HL-60/S4 treated with retinoic acid at 250 ng/mL for 4 days and 3 days (cell line): ENCODE measurements around the gene TRIM7.
"Not testable (repeated sequence)": the region's sequence is repeated elsewhere in the genome, so short reads cannot be mapped to it uniquely, and the experiment has no call there.

ENCODE experiments used
- in situ Hi-C: fragments of 300-500 bp; cut with MboI; formaldehyde crosslinking; loops from 2 replicates; pipeline ENCODE4 v1.7.0; 2022; ENCODE audit warnings: low sequenced_read_pairs

TRIM7 gene

DNA sequence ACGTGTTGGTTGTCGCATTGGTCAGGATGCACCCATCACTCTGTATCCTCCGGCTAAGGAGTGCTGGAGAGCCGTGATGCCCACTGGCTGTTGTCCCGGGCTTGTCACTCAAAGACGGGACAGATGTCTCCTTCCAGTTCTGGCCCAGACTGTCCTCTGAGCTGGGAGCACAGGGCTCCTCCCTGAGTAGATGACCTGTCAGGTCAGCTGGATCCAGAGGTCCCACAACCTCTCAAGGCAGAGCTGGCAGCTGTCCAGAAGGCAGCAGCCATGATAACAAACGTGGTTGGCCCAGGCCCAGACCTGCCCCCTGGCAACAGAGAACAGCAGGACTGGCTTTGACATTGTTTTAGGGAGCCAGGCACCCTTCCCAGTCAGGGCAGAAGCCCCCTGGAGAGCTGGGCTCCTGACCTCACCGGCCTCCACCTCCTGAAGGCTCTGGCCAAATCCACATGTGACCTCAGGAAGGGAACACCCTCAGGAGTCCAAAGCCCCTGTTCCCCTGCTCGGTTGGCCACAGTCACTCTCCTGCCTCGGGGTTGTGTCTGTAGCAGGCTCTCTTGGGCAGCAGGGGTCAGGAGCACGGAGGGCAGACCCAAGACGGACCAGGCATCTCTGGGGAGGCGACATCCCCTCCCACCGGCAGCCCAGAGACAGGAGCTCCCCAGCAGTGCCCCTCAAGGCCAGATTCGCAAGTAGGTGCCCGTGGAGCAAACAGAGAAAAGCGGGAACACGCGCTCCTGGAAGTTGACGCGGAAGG lies 10.3 kb downstream of the TRIM7 start:
- in situ Hi-C loops: no loop called here

DNA sequence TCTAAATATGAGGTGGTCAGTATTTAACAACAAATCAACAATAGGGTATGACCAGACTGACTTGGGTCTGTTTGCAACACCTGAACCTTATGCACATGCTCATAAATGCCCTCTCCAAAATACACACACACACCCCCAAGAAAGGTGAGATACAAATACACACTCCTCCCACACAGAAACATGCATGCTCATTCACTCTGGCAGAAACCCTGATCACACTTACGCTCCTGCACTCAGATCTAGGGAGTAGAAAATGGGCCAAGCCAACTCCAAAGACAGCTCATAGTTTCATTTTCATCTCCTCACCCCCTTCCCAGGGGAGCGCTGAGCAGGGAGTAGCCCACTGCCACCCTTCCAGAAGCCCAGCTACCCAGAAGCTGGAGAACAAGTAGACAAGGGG lies 11.3 kb downstream of the TRIM7 start:
- in situ Hi-C loops: no loop called here

DNA sequence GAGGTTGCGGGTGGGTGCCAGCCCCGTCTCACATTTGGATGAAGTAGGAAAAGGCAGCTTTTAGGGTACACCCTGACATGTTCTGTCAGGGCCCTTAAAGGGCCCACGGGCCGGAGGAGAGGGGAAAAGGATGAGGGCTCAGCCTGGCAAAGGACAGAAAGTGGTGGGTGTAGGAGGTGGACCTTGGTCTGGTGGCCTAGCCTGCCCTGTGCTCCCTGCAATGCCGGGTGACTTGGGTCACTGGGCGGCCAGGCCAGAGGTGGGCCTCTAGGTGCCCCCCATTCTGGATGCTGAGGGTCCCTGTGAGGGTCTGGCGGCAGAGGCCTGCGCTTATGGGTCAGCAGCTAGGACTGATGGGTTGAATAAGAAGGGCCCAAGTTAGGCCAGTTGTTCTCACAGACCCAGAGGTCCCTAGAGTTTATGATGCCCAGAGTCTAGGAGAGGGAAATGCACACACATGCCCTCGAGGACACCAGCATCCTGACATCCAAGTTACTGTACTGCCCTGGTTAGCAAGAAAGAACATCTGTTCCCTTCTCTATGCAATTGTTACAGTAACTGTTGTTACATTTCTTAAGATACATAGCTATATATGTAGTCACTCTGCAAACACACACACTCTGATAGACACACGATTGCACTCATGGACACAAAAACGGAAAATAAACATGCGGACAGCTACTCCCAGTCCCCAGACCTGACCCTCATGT lies 12.5 kb downstream of the TRIM7 start:
- in situ Hi-C loops: no loop called here

DNA sequence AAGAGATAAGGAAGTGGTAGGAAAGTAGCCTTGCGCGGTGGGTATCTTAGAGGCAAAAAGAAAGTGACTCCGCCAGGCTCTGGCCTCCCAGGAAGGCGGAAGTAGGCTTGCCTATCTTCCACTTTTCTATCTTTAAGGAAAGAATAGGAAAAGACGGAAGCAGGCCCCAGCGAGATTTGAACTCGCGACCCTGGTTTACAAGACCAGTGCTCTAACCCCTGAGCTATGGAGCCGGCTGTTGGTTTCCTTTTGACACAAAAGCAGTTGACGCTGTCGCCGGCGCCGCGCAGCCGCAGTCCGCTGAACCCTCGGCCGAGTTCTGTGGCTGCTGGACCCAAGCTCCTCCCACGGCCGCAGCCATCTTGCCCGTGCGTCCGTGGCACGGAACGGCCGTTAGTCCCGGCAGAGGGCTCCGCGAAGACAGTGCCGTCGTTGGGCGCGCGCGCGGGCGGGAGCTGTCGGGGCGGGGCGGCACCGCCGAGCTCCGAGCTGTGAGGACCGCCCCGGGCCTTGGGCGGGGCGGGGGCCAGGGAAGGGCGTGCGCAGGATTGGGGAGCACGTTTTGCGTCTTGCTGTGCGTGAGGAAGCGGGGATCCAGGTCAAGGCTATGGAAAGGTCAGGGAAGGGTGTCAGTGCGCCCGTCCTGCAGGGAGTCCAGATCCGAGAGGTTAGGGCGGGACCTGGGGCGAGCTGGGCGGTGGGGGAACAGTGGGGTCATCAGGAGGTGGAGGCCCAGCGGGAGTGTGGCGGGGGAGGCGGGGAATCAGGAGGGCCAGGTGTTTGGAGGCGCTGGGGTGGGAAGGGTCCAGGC lies 13.3 kb downstream of the TRIM7 start:
- in situ Hi-C loops: no loop called here

DNA sequence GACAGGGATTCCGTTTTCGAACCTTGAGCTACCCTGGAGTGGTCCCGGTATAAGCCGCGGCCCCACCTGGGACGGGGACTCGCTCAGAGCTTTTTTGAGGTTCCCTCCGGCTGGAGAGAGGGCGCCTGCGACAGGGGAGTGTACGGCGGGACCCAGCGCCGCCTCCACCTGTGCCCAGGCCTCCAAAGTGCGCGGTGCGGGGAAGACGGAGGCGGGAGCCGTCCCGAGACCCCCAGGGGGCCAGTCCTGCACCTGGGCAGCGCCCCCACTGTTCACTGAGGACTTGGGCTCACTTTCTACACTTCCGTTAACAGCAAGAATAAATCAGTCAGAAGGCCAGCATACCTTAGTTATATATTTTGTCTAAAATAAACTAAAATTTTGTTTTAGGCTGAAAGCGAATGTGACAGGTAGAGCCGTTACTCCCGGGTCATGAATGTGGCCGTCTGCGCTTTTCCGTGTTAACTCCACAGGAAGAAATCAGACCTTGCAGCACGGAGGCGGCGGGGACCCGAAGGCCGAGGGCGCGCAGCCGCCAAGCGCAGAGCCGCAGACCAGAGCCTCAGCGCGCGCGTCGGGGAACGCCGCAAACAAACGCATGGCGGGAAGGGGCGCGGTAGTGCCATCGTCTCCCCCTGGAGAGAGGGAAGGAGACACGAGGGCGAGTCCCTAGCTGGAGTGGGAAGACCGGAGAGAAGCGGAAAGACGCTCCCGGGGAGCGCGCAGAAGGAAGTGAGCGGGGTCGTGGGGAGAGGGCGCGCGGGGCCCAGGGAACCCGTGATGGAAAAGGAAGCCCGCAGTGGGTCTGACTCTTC lies 14.1 kb downstream of the TRIM7 start:
- in situ Hi-C loops: no loop called here

DNA sequence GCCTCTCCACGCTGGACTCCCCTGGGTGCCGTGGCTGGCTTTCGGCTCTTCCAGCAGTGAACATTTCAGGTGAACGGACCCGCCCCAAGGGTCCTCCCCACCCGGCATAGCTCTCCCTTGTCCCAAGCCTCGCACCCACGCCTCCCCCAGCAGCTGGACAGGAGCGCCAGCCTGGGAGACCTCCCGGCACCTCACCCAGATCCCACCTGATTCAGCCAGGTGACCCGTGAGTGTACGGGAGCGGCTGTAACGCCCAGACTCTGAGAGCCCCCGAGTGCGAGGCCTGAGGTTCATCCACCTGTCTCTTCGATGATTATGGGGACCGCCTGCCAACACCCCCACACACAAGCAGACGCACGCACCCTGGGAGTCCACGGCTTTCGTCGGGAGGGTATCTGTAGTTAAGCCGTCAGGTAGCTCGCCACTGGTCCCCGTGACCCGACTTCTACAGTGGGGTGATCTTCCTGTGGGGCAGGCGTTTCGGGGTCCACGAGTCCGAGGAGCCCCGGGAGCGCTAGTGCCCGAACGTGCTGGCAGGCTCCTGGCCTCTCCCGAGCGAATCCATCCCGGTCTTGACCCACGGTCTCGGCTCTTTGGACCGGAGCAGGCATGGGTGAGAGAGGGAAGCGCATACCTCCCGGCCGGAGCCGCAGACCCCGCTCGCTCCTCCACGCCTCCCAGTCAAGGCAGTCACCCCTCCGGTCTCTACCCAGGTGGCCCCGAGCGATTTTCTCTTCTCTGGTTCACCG lies 14.9 kb downstream of the TRIM7 start:
- in situ Hi-C loops: no loop called here

DNA sequence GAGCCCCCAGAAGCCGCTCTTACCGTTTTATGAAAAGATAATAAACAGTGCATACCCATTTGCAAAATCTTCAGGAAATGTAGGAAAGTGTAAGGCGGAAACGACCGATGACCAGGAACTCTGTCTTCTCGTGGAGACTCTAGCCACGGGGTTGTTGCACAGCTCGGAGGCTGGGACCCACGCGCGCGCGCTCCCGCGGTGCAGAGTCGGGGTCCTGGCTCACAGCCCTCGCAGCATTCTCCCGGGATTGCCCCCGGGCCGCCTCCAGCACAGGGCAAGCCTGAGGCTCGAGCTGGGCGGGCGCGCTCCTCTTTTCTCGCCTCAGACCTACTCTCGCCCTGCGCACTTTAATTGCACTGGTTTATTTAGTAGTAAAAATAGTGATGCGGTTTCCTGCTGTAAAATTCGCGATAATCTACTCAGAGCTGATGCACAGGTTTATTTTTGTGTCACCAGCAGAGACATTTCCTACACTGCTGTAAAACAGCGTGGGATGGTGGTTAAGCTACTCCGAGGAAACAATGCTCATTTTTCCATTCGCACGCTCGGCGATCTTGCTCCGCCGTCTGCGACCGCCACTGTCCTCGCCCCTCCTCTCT lies 15.5 kb downstream of the TRIM7 start:
- in situ Hi-C loops: no loop called here

DNA sequence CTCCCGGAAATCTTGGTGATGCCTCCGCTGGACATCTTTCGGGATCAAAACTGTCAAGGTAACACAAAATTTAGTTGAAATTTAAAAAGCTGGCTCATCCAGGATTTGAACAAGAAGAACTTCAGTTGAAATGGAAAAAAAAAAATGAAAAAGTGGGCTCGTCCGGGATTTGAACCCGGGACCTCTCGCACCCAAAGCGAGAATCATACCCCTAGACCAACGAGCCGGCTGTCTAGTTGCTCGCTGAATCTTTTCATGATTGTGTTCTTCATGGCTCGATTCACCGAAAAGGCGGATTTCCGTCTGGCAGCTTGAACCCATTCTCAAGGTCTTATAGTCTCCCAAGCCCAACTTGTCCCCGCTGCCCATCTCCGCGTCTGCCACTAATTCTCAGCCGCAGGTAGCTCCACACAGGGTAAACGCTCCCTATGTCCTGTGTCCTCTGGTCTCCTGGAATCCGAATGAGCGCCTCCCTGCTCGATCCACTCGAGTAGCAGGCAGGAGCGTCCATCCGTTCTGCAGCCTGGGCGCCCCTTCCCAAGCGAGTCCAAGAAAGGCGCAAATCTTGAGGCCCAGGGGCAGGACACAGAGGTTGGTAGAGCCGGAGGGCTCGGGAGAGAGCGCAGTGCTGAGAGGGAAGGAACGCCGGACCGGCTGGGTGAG lies 16.2 kb downstream of the TRIM7 start:
- in situ Hi-C loops: no loop called here

DNA sequence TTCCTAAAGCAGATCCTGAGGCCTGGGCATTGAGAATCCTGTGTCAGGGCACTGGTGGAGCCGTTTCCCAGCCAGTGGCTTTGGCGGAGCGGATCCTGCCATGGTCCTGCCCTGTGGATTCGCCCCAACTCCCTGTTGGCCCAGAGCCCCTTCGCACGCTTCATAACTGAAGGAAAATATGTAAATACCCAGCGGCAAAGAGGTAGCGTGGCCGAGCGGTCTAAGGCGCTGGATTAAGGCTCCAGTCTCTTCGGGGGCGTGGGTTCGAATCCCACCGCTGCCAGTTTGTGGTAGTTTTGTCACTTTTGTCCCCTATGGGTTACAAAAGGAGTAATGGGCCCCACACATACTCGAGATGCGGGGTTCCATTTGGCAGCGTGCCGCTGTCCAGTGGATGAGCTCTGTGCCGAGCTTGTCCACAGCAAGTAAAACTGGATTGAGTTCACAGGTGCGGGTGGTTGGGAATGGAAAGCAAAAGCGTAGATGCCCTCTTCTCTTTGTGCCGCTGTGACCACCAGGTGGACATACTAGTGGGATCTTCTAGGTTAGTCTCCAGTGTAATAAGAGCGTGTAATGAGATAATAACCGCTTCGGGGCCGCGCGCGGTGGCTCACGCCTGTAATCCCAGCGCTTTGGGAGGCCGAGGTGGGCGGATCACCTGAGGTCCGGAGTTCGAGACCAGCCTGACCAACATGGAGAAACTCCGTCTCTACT lies 17.3 kb downstream of the TRIM7 start:
- in situ Hi-C loops: no loop called here

DNA sequence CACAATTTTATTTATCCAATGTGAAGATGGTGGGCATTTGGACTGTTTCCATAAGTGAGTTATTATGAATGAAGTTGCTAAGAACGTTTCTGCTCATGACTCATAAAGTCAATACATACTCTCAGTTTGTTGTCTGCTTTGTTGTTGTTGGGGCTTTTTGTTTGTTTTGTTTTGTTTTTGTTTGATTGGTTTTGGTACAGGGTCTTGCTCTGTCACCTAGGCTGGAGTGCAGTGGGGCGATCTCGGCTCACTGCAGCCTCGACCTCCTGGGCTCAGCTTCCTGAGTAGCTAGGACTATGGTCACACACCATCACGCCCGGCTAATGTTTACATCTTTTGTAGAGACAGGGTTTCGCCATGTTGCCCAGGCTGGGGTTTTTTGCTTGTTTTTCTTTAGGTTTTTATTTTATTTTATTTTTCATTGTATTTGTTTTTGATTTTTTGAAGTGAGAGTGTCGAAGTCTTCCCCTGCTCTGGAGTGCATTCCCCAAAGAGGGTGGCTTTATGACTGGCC lies 18.0 kb downstream of the TRIM7 start:
- in situ Hi-C loops: no loop called here

DNA sequence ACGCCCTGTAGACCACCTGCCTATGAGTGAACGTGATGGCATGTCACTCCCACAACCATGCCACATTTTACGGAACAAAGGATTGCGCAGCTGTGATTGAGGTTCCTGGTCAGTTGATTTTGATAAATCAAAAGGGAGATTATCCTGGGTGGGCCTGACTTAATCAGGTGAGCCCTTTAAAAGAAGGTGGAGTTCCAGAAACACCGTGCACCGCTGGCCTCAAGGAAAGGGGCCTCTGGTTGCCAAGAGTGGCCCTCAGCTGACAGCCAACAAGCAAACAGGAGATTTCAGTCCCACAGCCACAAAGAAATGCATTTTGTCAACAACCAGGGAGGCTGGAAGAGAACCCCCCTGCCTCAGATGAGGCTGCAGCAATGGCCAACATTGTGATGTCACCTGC lies 19.0 kb downstream of the TRIM7 start:
- in situ Hi-C loops: no loop called here

DNA sequence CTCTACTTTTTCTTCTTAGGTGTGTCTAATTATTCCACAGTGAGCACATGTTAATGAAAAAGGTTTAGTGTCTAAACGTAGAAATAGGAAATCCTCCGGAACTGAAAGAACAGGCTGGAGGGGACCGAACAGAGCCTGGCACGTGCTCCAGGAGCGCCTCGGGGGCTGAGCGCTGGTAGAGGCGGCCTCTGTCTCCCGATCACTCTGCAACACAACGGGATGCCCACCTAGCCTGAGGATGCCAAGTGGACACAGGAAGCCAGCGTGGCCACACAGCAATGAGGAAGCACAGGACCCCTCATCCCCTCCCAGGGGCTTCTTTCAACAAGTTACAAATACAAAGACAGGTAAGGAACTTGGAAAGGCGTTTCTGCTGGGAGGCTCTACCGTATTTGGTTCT lies 19.4 kb downstream of the TRIM7 start:
- in situ Hi-C loops: no loop called here

DNA sequence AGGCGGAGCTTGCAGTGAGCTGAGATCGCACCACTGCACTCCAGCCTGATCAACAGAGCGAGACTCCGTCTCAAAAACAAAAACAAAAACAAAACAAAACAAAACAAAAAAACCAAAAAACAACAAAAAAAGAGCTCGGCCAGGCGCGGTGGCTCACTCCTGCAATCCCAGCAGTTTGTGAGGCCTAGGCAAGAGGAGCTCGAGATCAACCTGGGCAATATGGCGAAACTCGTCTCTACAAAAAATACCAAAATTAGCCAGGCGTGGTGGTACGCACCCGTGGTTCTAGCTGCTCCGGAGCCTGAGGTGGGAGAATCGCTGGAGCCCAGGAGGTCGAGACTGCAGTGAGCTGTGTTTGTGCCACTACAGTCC lies 20.2 kb downstream of the TRIM7 start:
- in situ Hi-C loops: no loop called here

DNA sequence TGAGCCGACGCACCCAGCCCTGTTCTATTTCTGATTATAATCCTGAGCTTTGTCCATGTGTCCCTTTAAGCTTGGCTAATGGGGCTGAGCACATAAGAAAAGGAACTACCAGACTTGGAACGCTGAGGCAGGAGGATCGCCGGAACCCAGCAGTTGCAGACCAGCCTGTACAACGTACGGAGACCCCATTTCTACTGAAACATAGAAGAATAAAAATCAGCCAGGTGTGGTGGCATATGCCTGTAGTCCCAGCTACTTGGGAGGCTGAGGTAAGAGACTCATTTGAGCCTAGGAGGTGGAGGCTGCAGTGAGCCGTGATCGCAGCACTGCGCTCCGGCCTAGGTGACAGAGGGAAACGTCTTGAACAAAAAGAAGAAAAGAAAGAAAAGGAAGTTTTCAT lies 22.3 kb downstream of the TRIM7 start:
- in situ Hi-C loops: no loop called here

DNA sequence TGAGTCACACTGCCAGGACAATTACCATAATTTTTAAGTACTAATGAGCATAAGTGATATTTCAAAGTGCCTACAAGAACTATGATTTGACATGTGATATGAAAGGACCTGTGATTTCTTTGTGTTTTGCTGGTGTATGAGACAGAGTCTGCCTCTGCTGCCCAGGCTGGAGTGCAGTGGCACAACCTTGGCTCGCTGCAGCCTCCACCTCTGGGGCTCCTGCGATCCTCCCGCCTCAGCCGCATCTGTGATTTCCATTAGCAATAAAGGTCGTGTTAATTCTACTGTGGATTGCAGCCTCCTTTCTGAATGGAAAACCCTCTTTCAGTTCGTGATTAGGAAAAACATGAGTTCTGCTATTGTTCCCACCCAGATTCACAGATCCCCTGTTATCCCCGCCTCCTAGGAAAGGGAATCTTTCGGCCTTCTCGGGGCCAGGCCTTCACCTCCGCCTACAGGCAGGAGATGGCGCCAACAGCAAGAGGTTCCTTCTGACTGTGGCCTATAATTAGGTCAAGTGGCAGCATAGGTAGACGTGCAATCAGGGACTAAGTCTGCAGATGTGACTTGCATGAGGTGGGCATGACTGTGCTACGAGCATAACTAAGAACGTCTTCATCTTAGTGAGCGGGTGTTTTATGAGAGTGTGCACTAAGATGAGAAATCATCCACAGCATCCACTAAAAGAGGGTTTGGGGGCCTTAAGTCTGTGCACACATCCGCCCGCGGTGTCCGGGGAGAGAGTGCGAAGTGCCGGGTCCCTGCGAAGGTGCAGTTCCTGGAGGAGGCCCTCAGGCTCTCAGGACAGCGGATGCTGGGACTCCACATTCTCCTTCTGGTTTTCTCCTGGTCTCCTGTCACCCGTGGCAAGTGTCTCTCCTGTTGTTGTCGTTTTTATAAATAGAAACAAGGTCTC lies 23.1 kb downstream of the TRIM7 start:
- in situ Hi-C loops: no loop called here

DNA sequence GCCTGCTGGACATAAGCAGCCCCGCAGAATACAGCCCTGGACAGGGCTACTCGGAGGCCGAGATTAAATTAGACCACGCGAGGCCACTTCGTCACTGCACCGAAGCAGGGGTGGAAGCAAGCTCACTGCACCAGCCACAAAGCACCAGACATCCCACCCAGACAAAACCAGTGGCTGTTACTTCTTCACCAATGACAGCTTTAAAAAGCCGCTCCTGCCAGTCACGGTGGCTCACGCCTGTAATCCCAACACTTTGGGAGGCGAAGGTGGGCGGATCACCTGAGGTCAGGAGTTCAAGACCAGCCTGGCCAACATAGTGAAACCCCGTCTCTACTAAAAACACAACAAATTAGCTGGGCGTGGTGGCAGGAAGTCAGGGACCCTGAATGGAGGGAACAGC lies 27.4 kb downstream of the TRIM7 start:
- in situ Hi-C loops: not testable (repeated sequence)

DNA sequence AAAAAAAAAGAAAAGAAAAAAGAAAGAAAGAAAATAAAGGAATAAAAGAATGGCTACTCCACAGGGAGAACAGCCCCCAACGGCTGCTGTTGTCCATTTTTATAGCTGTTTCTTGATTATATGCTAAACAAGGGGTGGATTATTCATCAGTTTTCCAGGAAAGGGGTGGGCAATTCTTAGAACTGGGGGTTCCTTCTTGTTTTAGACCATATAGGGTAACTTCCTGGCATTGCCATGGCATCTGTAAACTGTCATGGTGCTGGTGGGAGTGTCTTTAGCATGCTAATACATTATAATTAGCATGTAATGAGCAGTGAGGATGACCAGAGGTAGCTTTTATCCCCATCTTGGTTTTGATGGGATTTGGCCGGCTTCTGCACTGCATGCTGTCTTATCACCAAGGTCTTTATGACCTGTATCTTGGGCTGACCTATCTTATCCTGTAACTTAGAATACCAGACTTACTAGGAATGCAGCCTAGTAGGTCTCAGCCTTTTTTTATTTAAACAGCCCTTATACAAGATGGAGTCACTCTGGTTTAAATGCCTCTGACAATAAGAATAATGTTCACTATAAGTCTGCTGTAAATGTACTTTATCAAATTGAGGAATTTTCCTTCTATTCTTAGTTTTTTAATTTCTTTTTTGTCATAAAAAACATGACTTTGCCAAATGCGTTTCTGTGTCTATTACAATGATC lies 28.6 kb downstream of the TRIM7 start:
- in situ Hi-C loops: no loop called here
